ENCODE results near the gene LIX1L. TPM values are rescaled to one million over a fixed set of nuclear protein-coding genes. Genes with fewer than 3 reads are reported as not detected.

LIX1L gene
- total and polyA plus RNA-seq, 2 of the 13 experiments (the other 11 are each of a cell fraction or from before 2014, with no cell fraction given) = 8.1 to 24.9 TPM

DNA sequence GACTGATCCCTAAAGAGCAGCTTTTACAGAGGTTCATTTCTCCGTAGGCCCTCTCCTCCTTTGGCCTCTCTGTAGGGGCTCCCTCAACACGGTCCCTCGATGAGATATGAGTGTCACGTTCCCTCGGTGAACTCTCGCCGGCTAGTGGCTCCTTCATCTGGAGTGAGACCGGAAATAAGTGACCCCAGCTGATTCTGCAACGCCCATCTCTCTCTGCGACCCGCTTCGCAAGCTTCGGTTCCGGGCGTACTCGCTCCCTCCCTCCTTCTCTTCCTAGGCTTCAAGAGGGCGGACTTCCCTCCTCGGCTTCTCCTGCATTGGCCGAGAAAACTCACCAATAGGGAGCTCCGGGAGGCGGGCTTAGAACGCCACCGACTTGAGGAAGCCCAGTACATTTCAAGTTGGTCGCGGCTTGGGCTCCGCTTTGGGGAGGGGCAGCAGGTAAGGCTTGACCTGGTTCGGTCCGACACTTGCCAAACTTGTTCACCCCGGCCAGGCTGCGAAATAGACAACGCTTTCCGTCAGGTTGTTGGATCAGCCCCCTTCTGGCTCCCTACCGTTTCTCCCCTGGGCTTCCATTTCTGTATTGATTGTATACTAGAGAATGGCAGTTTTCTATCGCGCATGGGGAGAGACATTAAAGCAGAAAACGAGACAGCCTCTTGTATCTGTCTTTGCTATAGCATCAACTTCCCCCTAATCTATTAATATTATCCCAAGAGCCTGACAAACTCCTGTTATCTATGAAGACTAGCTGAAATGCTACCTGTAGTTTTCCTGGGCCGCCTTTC is 6.7 kb upstream of the LIX1L start, which contains the start of the genes ANKRD34A and POLR3GL (continued):
- peak; percentile 45 for TF ChIP-seq ZSCAN9 (CRISPR knock-in tag; IDR thresholded peaks at IDR 0.05; ENCODE audit: borderline replicate concordance)
- TF ChIP-seq, protein P1, sequence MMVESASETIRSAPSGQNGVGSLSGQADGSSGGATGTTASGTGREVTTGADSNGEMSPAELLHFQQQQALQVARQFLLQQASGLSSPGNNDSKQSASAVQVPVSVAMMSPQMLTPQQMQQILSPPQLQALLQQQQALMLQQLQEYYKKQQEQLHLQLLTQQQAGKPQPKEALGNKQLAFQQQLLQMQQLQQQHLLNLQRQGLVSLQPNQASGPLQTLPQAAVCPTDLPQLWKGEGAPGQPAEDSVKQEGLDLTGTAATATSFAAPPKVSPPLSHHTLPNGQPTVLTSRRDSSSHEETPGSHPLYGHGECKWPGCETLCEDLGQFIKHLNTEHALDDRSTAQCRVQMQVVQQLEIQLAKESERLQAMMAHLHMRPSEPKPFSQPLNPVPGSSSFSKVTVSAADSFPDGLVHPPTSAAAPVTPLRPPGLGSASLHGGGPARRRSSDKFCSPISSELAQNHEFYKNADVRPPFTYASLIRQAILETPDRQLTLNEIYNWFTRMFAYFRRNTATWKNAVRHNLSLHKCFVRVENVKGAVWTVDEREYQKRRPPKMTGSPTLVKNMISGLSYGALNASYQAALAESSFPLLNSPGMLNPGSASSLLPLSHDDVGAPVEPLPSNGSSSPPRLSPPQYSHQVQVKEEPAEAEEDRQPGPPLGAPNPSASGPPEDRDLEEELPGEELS (CRISPR knock-in tag; IDR thresholded peaks at IDR 0.05) = 0 out of 2 replicates have a peak, but pooled peaks have one; percentile 44
- TF ChIP-seq, protein P2, sequence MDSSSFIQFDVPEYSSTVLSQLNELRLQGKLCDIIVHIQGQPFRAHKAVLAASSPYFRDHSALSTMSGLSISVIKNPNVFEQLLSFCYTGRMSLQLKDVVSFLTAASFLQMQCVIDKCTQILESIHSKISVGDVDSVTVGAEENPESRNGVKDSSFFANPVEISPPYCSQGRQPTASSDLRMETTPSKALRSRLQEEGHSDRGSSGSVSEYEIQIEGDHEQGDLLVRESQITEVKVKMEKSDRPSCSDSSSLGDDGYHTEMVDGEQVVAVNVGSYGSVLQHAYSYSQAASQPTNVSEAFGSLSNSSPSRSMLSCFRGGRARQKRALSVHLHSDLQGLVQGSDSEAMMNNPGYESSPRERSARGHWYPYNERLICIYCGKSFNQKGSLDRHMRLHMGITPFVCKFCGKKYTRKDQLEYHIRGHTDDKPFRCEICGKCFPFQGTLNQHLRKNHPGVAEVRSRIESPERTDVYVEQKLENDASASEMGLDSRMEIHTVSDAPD (CRISPR knock-in tag; IDR thresholded peaks at IDR 0.05) = no peak
- TF ChIP-seq, protein P3, sequence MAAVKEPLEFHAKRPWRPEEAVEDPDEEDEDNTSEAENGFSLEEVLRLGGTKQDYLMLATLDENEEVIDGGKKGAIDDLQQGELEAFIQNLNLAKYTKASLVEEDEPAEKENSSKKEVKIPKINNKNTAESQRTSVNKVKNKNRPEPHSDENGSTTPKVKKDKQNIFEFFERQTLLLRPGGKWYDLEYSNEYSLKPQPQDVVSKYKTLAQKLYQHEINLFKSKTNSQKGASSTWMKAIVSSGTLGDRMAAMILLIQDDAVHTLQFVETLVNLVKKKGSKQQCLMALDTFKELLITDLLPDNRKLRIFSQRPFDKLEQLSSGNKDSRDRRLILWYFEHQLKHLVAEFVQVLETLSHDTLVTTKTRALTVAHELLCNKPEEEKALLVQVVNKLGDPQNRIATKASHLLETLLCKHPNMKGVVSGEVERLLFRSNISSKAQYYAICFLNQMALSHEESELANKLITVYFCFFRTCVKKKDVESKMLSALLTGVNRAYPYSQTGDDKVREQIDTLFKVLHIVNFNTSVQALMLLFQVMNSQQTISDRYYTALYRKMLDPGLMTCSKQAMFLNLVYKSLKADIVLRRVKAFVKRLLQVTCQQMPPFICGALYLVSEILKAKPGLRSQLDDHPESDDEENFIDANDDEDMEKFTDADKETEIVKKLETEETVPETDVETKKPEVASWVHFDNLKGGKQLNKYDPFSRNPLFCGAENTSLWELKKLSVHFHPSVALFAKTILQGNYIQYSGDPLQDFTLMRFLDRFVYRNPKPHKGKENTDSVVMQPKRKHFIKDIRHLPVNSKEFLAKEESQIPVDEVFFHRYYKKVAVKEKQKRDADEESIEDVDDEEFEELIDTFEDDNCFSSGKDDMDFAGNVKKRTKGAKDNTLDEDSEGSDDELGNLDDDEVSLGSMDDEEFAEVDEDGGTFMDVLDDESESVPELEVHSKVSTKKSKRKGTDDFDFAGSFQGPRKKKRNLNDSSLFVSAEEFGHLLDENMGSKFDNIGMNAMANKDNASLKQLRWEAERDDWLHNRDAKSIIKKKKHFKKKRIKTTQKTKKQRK (IDR thresholded peaks at IDR 0.05; ENCODE audit: low read length) = no peak
- TF ChIP-seq, protein P4, sequence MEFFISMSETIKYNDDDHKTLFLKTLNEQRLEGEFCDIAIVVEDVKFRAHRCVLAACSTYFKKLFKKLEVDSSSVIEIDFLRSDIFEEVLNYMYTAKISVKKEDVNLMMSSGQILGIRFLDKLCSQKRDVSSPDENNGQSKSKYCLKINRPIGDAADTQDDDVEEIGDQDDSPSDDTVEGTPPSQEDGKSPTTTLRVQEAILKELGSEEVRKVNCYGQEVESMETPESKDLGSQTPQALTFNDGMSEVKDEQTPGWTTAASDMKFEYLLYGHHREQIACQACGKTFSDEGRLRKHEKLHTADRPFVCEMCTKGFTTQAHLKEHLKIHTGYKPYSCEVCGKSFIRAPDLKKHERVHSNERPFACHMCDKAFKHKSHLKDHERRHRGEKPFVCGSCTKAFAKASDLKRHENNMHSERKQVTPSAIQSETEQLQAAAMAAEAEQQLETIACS (CRISPR knock-in tag; IDR thresholded peaks at IDR 0.05) = no peak
- no peak for TF ChIP-seq ZFAT (CRISPR knock-in tag; conservative IDR thresholded peaks at IDR 0.05)
- peak; percentile 21; the same call in 1 of the 3 replicates for TF ChIP-seq MXI1 (IDR thresholded peaks at IDR 0.05; ENCODE audit: borderline replicate concordance, low read depth, low read length)
- TF ChIP-seq, protein P5, sequence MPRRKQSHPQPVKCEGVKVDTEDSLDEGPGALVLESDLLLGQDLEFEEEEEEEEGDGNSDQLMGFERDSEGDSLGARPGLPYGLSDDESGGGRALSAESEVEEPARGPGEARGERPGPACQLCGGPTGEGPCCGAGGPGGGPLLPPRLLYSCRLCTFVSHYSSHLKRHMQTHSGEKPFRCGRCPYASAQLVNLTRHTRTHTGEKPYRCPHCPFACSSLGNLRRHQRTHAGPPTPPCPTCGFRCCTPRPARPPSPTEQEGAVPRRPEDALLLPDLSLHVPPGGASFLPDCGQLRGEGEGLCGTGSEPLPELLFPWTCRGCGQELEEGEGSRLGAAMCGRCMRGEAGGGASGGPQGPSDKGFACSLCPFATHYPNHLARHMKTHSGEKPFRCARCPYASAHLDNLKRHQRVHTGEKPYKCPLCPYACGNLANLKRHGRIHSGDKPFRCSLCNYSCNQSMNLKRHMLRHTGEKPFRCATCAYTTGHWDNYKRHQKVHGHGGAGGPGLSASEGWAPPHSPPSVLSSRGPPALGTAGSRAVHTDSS (CRISPR knock-in tag; conservative IDR thresholded peaks at IDR 0.05) = no peak
- TF ChIP-seq ZNF354B (CRISPR knock-in tag; IDR thresholded peaks at IDR 0.05) = no peak
- no peak for TF ChIP-seq ZNF20 (CRISPR knock-in tag; IDR thresholded peaks at IDR 0.05)
- 0 out of 2 replicates have a peak, but pooled peaks have one; percentile 30 for TF ChIP-seq ONECUT2 (CRISPR knock-in tag; IDR thresholded peaks at IDR 0.05)
- no peak; the same call in 1 of the 2 replicates for TF ChIP-seq ZNF547 (CRISPR knock-in tag; IDR thresholded peaks at IDR 0.05)
- TF ChIP-seq ELF4 (CRISPR knock-in tag; IDR thresholded peaks at IDR 0.05; ENCODE audit: borderline replicate concordance) = peak; percentile 81; the same call in 1 of the 2 replicates
- no peak for TF ChIP-seq TBP (CRISPR knock-in tag; IDR thresholded peaks at IDR 0.05)
- no peak for TF ChIP-seq CBFB (CRISPR knock-in tag; IDR thresholded peaks at IDR 0.05)
- TF ChIP-seq, protein P6, sequence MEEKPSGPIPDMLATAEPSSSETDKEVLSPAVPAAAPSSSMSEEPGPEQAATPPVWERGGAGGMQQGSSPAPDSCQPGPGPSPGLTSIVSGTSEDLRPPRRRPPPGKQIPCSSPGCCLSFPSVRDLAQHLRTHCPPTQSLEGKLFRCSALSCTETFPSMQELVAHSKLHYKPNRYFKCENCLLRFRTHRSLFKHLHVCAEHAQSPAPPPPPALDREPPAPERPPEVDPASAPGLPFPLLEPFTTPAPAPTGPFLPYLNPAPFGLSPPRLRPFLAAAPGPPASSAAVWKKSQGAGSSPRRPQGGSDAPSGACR (CRISPR knock-in tag; IDR thresholded peaks at IDR 0.05) = peak; percentile 62; the same call in 1 of the 2 replicates
- TF ChIP-seq MIXL1 (CRISPR knock-in tag; IDR thresholded peaks at IDR 0.05) = peak; percentile 33; the same call in 1 of the 2 replicates

All from HepG2 (cell line).